Peyer's patch (tissue), 4 donors: ENCODE measurements around the gene DQX1. TPM values are rescaled to one million over a fixed set of nuclear protein-coding genes. Genes with fewer than 3 reads are reported as not detected.

Source experiments
- DNase-seq, 3 donors: peaks; one replicate each; pipeline ENCODE4 v3.0.0-alpha.2; 2017 to 2019
- H3K27ac ChIP-seq, 4 donors: fragments of 200-600 bp; sonication (generic); one replicate each; pipeline ENCODE4 v1.5.1; 2016 to 2019
- H3K27me3 ChIP-seq, 2 donors: fragments of 200-600 bp; sonication (generic); one replicate each; pipeline ENCODE4 v1.5.1; 2019
- H3K36me3 ChIP-seq, 3 donors: fragments of 200-600 bp; sonication (generic); one replicate each; pipeline ENCODE4 v1.5.1; 2016 to 2019
- H3K4me1 ChIP-seq, 4 donors: fragments of 200-600 bp; sonication (generic); one replicate each; pipeline ENCODE4 v1.5.1; 2016 to 2019
- H3K4me3 ChIP-seq, 4 donors: fragments of 200-600 bp; sonication (generic); 1 replicate in 3 of 4; 2 replicates in 1 of 4; pipeline ENCODE4 v1.5.1; 2016 to 2019; ENCODE audit warnings: mild to moderate bottlenecking in 1 of 4
- H3K9me3 ChIP-seq, 4 donors: fragments of 200-600 bp; sonication (generic); one replicate each; pipeline ENCODE4 v1.5.1; 2016 to 2019; ENCODE audit warnings: mild to moderate bottlenecking in 1 of 4
- POLR2A ChIP-seq, 2 donors: fragments of 450-650 bp; IDR thresholded peaks; one replicate each; pipeline ENCODE4 v1.5.1; 2017; ENCODE audit warnings: antibody characterized with exemption in 2 of 2, mild to moderate bottlenecking in 2 of 2, moderate library complexity in 2 of 2
- total RNA-seq, 4 donors: library from RNA; depleted of rRNA; stranded (reverse); fragments of >200 nt; gene quantifications; one replicate each; pipeline ENCODE4 v1.1.0, GENCODE V29; 2016
- TF ChIP-seq, protein P1 (sequence below), 6 experiments: fragments of 450-650 bp in 4 of 6; fragments of 200-600 bp in 2 of 6; sonication (generic) in 1 of 6; IDR thresholded peaks; one replicate each; pipeline ENCODE4 v1.5.1; 2017 to 2019; ENCODE audit warnings: antibody characterized with exemption in 6 of 6, mild to moderate bottlenecking in 3 of 6, moderate library complexity in 1 of 6

Gene DQX1
- total RNA-seq, 4 donors from 2014 or later, result 14.0 to 116 (median 75.3) TPM

DNA sequence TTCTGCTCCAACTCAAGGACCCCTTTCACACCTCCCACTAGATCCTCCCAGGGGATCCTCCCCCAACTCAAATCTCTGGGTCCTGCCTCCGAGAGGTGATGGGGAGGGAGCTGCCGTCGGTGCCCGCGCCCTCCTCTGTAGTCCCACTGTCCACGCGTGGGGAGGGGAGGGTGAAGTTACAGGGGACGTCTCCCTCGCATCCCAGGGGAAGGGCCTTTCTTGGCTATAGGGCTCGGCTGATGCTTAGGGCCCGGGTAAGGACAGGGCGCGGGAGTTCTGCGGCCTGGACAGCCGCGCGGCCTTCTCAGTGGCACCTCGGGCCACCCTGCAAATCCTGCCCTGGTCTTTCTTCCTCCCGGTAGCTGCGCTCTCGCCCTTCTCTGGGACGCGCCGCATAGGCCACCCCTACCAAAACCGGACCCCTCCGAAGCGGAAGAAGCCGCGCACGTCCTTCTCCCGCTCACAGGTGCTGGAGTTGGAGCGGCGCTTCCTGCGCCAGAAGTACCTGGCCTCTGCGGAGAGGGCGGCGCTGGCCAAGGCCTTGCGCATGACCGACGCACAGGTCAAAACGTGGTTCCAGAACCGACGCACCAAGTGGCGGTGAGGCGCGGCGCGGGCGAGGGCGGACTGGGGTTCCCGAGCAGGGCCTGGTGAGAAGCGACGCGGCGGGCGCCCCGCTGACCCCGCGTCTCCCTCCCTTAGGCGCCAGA is 10.6 kb downstream of the DQX1 start:
- Histone ChIP-seq H3K36me3 (no peaks in the 10 kb centered on the region), H3K4me1 (peaks cover 4 to 29% (median 22%) of the 10 kb centered on the region in 4 donors), H3K9me3 (peaks cover 0 to 3% (median 0%) of the 10 kb centered on the region in 4 donors), H3K27ac (no peak overlapping the region), H3K27me3 (peaks cover 0 to 56% of the 10 kb centered on the region in 2 donors), H3K4me3 (peak overlapping the region; percentile 36 to 50 (median 44))
- no peak for TF ChIP-seq POLR2A (IDR thresholded peaks at IDR 0.05)
- TF ChIP-seq, protein P1, sequence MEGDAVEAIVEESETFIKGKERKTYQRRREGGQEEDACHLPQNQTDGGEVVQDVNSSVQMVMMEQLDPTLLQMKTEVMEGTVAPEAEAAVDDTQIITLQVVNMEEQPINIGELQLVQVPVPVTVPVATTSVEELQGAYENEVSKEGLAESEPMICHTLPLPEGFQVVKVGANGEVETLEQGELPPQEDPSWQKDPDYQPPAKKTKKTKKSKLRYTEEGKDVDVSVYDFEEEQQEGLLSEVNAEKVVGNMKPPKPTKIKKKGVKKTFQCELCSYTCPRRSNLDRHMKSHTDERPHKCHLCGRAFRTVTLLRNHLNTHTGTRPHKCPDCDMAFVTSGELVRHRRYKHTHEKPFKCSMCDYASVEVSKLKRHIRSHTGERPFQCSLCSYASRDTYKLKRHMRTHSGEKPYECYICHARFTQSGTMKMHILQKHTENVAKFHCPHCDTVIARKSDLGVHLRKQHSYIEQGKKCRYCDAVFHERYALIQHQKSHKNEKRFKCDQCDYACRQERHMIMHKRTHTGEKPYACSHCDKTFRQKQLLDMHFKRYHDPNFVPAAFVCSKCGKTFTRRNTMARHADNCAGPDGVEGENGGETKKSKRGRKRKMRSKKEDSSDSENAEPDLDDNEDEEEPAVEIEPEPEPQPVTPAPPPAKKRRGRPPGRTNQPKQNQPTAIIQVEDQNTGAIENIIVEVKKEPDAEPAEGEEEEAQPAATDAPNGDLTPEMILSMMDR (IDR thresholded peaks at IDR 0.05), result no peak
- peak in 1 of 3 donors; percentile 62 for DNase-seq

DNA sequence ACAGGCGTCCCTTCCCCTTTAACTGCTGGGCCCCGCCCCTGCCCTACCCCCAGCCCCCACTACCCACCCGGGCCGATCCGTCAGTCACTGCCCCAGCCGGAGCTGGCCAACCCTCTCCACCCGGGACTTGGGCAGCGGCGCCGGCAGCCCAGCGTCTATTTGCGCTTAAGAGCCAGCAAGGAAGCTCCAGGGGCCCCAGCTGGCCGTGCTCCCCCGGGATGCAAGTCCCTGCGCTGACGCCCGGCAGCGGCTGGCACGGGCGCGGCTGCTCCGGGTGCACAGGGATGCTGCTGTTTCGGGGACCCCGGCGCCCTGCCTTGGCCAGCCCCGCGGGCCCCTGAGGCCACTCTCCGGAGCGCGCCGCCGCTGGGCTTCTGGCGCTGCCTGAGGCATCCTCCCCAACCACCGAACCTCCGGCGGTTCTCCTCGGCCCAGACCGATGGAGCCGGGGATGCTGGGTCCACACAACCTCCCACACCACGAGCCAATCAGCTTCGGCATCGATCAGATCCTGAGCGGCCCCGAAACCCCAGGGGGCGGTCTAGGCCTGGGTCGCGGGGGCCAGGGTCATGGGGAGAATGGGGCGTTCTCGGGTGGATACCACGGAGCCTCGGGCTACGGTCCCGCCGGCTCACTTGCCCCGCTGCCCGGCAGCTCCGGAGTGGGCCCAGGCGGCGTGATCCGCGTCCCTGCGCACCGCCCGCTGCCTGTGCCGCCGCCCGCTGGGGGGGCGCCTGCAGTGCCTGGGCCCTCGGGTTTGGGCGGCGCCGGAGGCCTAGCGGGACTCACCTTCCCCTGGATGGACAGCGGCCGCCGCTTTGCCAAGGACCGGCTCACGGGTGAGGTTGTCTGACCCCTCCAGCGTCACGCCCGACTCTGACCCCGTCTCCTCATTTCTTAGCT is 11.4 kb downstream of the DQX1 start, which contains the start of gene TLX2:
TLX2 (plus strand) TSS at position 83 of the 903 bp plus-strand sequence; CDS start at position 440, 357 bp downstream.
- H3K4me3 ChIP-seq, result peak within 1 kb of the TSS in 3 of 4 donors; percentile 17 to 50 (median 27)
- H3K36me3 ChIP-seq, result no peaks in the 10 kb centered on the region
- H3K27ac ChIP-seq, result no peak within 1 kb of the TSS
- TF ChIP-seq, protein P1 (IDR thresholded peaks at IDR 0.05), result no peak
- TF ChIP-seq POLR2A (IDR thresholded peaks at IDR 0.05), result no peak
- peaks cover 4 to 29% (median 22%) of the 10 kb centered on the region in 4 donors for H3K4me1 ChIP-seq
- H3K9me3 ChIP-seq, result peaks cover 0 to 3% (median 0%) of the 10 kb centered on the region in 4 donors
- DNase-seq, result peak in 1 of 3 donors; percentile 55
- peaks cover 0 to 56% of the 10 kb centered on the region in 2 donors for H3K27me3 ChIP-seq

DNA sequence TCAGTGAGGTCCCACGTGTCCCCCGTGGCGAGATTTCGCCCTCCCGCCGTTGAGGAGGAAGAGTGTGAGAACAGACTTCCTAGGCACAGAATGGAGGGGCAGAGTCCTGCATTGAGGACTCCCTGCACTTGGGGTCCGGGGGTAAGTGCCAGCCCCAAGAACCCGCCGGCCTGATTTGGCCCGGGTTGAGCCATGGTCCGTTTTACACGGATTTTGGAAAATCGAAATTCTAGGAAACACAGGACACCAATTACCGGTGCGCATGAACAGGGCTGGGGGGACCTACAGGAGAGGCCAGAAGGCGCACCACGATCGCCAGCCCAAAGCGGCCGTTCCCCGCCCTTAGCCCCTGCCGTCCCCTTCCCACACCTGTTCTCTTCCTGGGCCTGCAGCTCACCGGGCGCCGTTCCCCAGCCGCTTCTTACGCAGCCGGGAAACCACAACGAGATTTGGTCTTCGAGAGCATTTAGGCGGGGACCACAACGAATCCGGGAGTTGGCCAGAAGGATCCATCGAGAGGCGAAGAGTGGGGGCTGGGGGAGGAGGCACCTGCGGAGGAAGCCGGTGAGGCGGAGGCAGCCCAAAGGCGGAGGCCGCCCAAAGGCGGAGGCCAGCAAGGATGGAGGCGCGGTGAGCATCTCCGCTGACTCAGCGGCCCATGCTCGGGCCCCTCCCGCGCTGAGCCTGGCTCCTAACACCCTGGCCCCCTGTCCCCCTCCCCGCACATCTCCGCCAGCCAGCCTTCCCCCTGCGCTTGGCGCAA is 12.2 kb downstream of the DQX1 start:
- TF ChIP-seq POLR2A (IDR thresholded peaks at IDR 0.05), result no peak
- TF ChIP-seq, protein P1 (IDR thresholded peaks at IDR 0.05), result no peak
- peaks cover 0 to 3% (median 0%) of the 10 kb centered on the region in 4 donors for H3K9me3 ChIP-seq
- H3K36me3 ChIP-seq, result no peaks in the 10 kb centered on the region
- H3K4me1 ChIP-seq, result peaks cover 4 to 29% (median 22%) of the 10 kb centered on the region in 4 donors
- peaks cover 0 to 56% of the 10 kb centered on the region in 2 donors for H3K27me3 ChIP-seq
- no peak overlapping the region for H3K27ac ChIP-seq
- peak overlapping the region in 3 of 4 donors; percentile 17 to 50 (median 27) for H3K4me3 ChIP-seq
- DNase-seq, result peak in 1 of 3 donors; percentile 50

DNA sequence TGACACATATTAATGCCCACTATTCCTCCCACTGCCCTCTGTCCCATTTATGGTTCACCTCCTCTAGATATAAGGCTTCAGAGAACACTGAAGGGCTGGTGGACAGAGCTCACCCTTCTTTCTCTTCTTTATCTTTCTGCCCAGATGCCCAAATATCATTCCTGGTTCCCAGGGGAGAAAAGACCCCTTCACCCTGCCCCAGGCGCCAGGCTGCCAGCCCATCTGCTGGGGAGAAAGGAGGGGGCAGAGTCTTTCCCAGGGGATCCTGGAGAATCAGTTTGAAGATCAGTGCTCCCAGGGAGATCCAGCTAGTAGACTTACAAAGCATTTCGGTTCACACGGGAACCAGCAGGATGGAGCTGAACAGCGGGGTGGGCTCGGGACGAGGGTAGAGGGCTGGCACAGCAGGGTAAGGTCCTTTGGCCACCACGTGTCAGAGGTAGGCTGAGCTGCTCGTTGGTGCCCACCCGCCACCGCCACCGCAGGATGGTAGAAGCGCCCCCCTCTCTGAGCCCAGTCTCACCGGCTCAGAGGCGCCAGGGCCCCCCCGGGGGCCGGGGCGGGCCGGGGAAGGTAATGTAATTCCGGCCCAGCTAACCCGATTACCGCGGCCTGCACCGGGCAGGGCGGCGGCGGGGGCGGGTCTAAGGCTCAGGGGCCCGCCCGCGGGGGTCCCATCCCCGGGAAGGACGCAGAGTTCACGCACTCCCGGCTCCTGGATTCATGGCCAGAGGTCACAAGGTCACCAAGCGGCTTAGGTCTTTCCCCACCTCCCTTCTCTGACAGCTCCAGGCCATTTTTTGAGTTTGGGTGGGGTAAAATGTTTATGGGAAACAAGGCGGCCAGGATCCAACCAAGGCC is 13.1 kb downstream of the DQX1 start:
- H3K36me3 ChIP-seq, result no peaks in the 10 kb centered on the region
- no peak for TF ChIP-seq POLR2A (IDR thresholded peaks at IDR 0.05)
- TF ChIP-seq, protein P1 (IDR thresholded peaks at IDR 0.05), result no peak
- peaks cover 0 to 56% of the 10 kb centered on the region in 2 donors for H3K27me3 ChIP-seq
- DNase-seq, result peak in 1 of 3 donors; percentile 44
- H3K9me3 ChIP-seq, result peaks cover 0 to 3% (median 0%) of the 10 kb centered on the region in 4 donors
- no peak overlapping the region for H3K4me3 ChIP-seq
- H3K27ac ChIP-seq, result no peak overlapping the region
- H3K4me1 ChIP-seq, result peaks cover 4 to 35% (median 24%) of the 10 kb centered on the region in 4 donors
